ENCODE results near the gene MICU2. TPM values are rescaled to one million over a fixed set of nuclear protein-coding genes. Genes with fewer than 3 reads are reported as not detected.

The MICU2 gene
- total RNA-seq, 2 experiments from 2014 or later, result 25.4 to 28.4 TPM

- POLR2A ChIA-PET, result no interaction called here
- Histone ChIP-seq H3K4me3 (ENCODE audit: low read length) (no peak overlapping the region), H3K4me1 (ENCODE audit: insufficient read depth, low read length) (no peaks in the 10 kb centered on the region), H3K9me3 (ENCODE audit: control insufficient read depth in 1 of 2, insufficient read depth in 1 of 2, low read length in 2 of 2) (no peaks in the 10 kb centered on the region), H3K27me3 (ENCODE audit: control insufficient read depth in 1 of 2, insufficient read depth in 2 of 2, low read length in 2 of 2) (no peaks in the 10 kb centered on the region), H3K27ac (ENCODE audit: low read depth in 1 of 2, low read length in 2 of 2) (no peak overlapping the region), H3K36me3 (ENCODE audit: insufficient read depth, low read length) (peaks cover 23% of the 10 kb centered on the region)
- Mint-ChIP-seq H3K4me3 (no peak overlapping the region), H3K27me3 (no peaks in the 10 kb centered on the region), H3K9me3 (no peaks in the 10 kb centered on the region), H3K27ac (no peak overlapping the region), H3K4me1 (ENCODE audit: low read depth) (no peaks in the 10 kb centered on the region), H3K36me3 (ENCODE audit: low read depth) (peaks cover 77% of the 10 kb centered on the region)
- intact Hi-C loops (cut with DNase I, micrococcal nuclease), result no loop called here
- DNase-seq, result no peak
- CTCF ChIA-PET, result no interaction called here
- TF ChIP-seq CTCF (IDR thresholded peaks at IDR 0.05), result no peak
- ATAC-seq (ENCODE audit: poor library complexity), result no peak
These were observed 99.6 kb downstream of the MICU2 start for GRCh38 chr13:21504379-21504778.

- Mint-ChIP-seq H3K36me3 (ENCODE audit: low read depth) (peaks cover 74% of the 10 kb centered on the region), H3K27ac (no peak overlapping the region), H3K9me3 (no peaks in the 10 kb centered on the region), H3K27me3 (no peaks in the 10 kb centered on the region), H3K4me3 (no peak overlapping the region), H3K4me1 (ENCODE audit: low read depth) (no peaks in the 10 kb centered on the region)
- no peaks in the 10 kb centered on the region for H3K9me3 ChIP-seq (ENCODE audit: control insufficient read depth in 1 of 2, insufficient read depth in 1 of 2, low read length in 2 of 2)
- intact Hi-C loops (cut with DNase I, micrococcal nuclease), result no loop called here
- ChIA-PET POLR2A (no interaction called here), CTCF (no interaction called here)
- H3K4me1 ChIP-seq (ENCODE audit: insufficient read depth, low read length), result no peaks in the 10 kb centered on the region
- no peak overlapping the region for H3K27ac ChIP-seq (ENCODE audit: low read depth in 1 of 2, low read length in 2 of 2)
- no peak for TF ChIP-seq CTCF (IDR thresholded peaks at IDR 0.05)
- H3K27me3 ChIP-seq (ENCODE audit: control insufficient read depth in 1 of 2, insufficient read depth in 2 of 2, low read length in 2 of 2), result no peaks in the 10 kb centered on the region
- peaks cover 15% of the 10 kb centered on the region for H3K36me3 ChIP-seq (ENCODE audit: insufficient read depth, low read length)
- ATAC-seq (ENCODE audit: poor library complexity) (no peak), DNase-seq (no peak)
- no peak overlapping the region for H3K4me3 ChIP-seq (ENCODE audit: low read length)
These were observed 102.3 kb downstream of the MICU2 start for GRCh38 chr13:21501686-21502085.

GRCh38 chr13:21486322-21486721 lies 117.6 kb downstream of the MICU2 start:
- H3K4me3 ChIP-seq (ENCODE audit: low read length), result no peak overlapping the region
- H3K9me3 ChIP-seq (ENCODE audit: control insufficient read depth in 1 of 2, insufficient read depth in 1 of 2, low read length in 2 of 2), result peaks cover 23 to 32% of the 10 kb centered on the region in 2 experiments
- ATAC-seq (ENCODE audit: poor library complexity) (no peak), DNase-seq (no peak)
- Mint-ChIP-seq H3K27ac (no peak overlapping the region), H3K4me1 (ENCODE audit: low read depth) (no peaks in the 10 kb centered on the region), H3K36me3 (ENCODE audit: low read depth) (peaks cover 38% of the 10 kb centered on the region), H3K4me3 (no peak overlapping the region), H3K9me3 (peaks cover 15% of the 10 kb centered on the region), H3K27me3 (no peaks in the 10 kb centered on the region)
- H3K4me1 ChIP-seq (ENCODE audit: insufficient read depth, low read length), result no peaks in the 10 kb centered on the region
- no peak overlapping the region for H3K27ac ChIP-seq (ENCODE audit: low read depth in 1 of 2, low read length in 2 of 2)
- POLR2A ChIA-PET, result no interaction called here
- CTCF ChIA-PET, result no interaction called here
- TF ChIP-seq CTCF (IDR thresholded peaks at IDR 0.05), result no peak
- H3K36me3 ChIP-seq (ENCODE audit: insufficient read depth, low read length), result peaks cover 4% of the 10 kb centered on the region
- intact Hi-C loops (cut with DNase I, micrococcal nuclease), result no loop called here
- H3K27me3 ChIP-seq (ENCODE audit: control insufficient read depth in 1 of 2, insufficient read depth in 2 of 2, low read length in 2 of 2), result no peaks in the 10 kb centered on the region

Measured in CD4-positive, alpha-beta T cell (primary cell).